ENCODE measurements around the gene PDAP1. TPM values are rescaled to one million over a fixed set of nuclear protein-coding genes. Genes with fewer than 3 reads are reported as not detected.
A peak's percentile ranks its signal among the peaks of the same experiment; 100 is the strongest.

The PDAP1 gene
- total and polyA plus RNA-seq, 9 of the 15 experiments (the other 6 are each of a cell fraction or from before 2014, with no cell fraction given): 10.2 to 315 (median 129) TPM

GRCh38 chr7:99408379-99409191 is at the start of gene PDAP1, which contains the start of gene BUD31 (continued):
- peak; percentile 99 for TF ChIP-seq JUND (IDR thresholded peaks at IDR 0.05; ENCODE audit: borderline replicate concordance, low read depth, low read length)
- peak; percentile 99 for TF ChIP-seq JUND (tag; IDR thresholded peaks at IDR 0.05; ENCODE audit: borderline replicate concordance, low read depth, low read length)
- no peak for TF ChIP-seq HBP1 (CRISPR knock-in tag; IDR thresholded peaks at IDR 0.05)
- no peak for TF ChIP-seq MEF2A (IDR thresholded peaks at IDR 0.05; ENCODE audit: control insufficient read depth, low read depth, low read length)
- TF ChIP-seq ATF4 (CRISPR knock-in tag; IDR thresholded peaks at IDR 0.05): peak; percentile 100
- TF ChIP-seq UBTF (IDR thresholded peaks at IDR 0.05; ENCODE audit: borderline replicate concordance in 1 of 2, low read depth in 2 of 2, low read length in 2 of 2): peak in 1 of 2 experiments; percentile 66; a peak in 1 of 4 replicates
- TF ChIP-seq SRSF9 (IDR thresholded peaks at IDR 0.05; ENCODE audit: borderline replicate concordance, low read depth, low read length): no peak
- TF ChIP-seq MBD2 (IDR thresholded peaks at IDR 0.05; ENCODE audit: borderline replicate concordance, low read depth): no peak; the same call in 1 of the 2 replicates
- TF ChIP-seq RFX5 (IDR thresholded peaks at IDR 0.05; ENCODE audit: low read depth, low read length): no peak
- no peak for TF ChIP-seq SRSF3 (IDR thresholded peaks at IDR 0.05; ENCODE audit: insufficient read depth, low read length)
- no peak for TF ChIP-seq KAT8 (IDR thresholded peaks at IDR 0.05; ENCODE audit: low read depth)
- TF ChIP-seq RREB1 (CRISPR knock-in tag; IDR thresholded peaks at IDR 0.05): peak; percentile 86; the same call in 1 of the 2 replicates
- no peak for TF ChIP-seq ZNF699 (CRISPR knock-in tag; IDR thresholded peaks at IDR 0.05; ENCODE audit: insufficient replicate concordance)
- TF ChIP-seq SIX5 (IDR thresholded peaks at IDR 0.05; ENCODE audit: borderline replicate concordance in 1 of 2, insufficient read depth in 1 of 2, low read depth in 1 of 2, low read length in 2 of 2): 0 out of 4 replicates have a peak, but pooled peaks of 1 of the 2 experiments have one; percentile 12
- TF ChIP-seq NFE2 (IDR thresholded peaks at IDR 0.05; ENCODE audit: low read depth): peak; percentile 100

Data from K562 (cell line).